ENCODE data around the gene PDE4D.

Gene PDE4D

GRCh38 chr5:59547731-59548130, 345.8 kb downstream of the PDE4D start:
- DNase-seq (ENCODE audit: low spot score) = no peak

- DNase-seq (ENCODE audit: low spot score) = no peak
These were observed 349.0 kb downstream of the PDE4D start for GRCh38 chr5:59544573-59544972.

- DNase-seq (ENCODE audit: low spot score) = no peak
These were observed 349.6 kb downstream of the PDE4D start for GRCh38 chr5:59543821-59544442.

GRCh38 chr5:59542851-59543820, 350.4 kb downstream of the PDE4D start:
- DNase-seq (ENCODE audit: low spot score) = no peak

GRCh38 chr5:59542306-59542705, 351.2 kb downstream of the PDE4D start:
- no peak for DNase-seq (ENCODE audit: low spot score)

- peak; percentile 10 for DNase-seq (ENCODE audit: low spot score)
These were observed 353.2 kb downstream of the PDE4D start for GRCh38 chr5:59540366-59540765.

GRCh38 chr5:59538750-59539121, 354.8 kb downstream of the PDE4D start:
- no peak for DNase-seq (ENCODE audit: low spot score)

GRCh38 chr5:59537961-59538749, 355.4 kb downstream of the PDE4D start:
- DNase-seq (ENCODE audit: low spot score) = no peak

- no peak for DNase-seq (ENCODE audit: low spot score)
These were observed 356.7 kb downstream of the PDE4D start for GRCh38 chr5:59536875-59537274.

- DNase-seq (ENCODE audit: low spot score) = no peak
These were observed 358.0 kb downstream of the PDE4D start for GRCh38 chr5:59535561-59535960.

- no peak for DNase-seq (ENCODE audit: low spot score)
These were observed 359.8 kb downstream of the PDE4D start for GRCh38 chr5:59533730-59534108.

- DNase-seq (ENCODE audit: low spot score) = no peak
These were observed 360.4 kb downstream of the PDE4D start for GRCh38 chr5:59532979-59533729.

GRCh38 chr5:59529239-59529638, 364.3 kb downstream of the PDE4D start:
- DNase-seq (ENCODE audit: low spot score) = no peak

- DNase-seq (ENCODE audit: low spot score) = no peak
These were observed 365.2 kb downstream of the PDE4D start for GRCh38 chr5:59528202-59528862.

GRCh38 chr5:59525957-59526356, 367.6 kb downstream of the PDE4D start:
- DNase-seq (ENCODE audit: low spot score) = peak; percentile 10

- no peak for DNase-seq (ENCODE audit: low spot score)
These were observed 368.2 kb downstream of the PDE4D start for GRCh38 chr5:59525311-59525710.

- no peak for DNase-seq (ENCODE audit: low spot score)
These were observed 371.2 kb downstream of the PDE4D start for GRCh38 chr5:59522201-59522831.

- DNase-seq (ENCODE audit: low spot score) = no peak
These were observed 372.1 kb downstream of the PDE4D start for GRCh38 chr5:59521476-59521875.

GRCh38 chr5:59519338-59519737, 374.2 kb downstream of the PDE4D start:
- DNase-seq (ENCODE audit: low spot score) = no peak

- peak; percentile 87 for DNase-seq (ENCODE audit: low spot score)
These were observed 375.5 kb downstream of the PDE4D start for GRCh38 chr5:59517926-59518585.

Measured in kidney capillary endothelial cell (primary cell).